ENCODE data around the gene TNN. TPM values are rescaled to one million over a fixed set of nuclear protein-coding genes. Genes with fewer than 3 reads are reported as not detected.

The TNN gene
- total RNA-seq, 2 experiments from 2014 or later, result 0.05 to 0.07 TPM

- no peaks in the 10 kb centered on the region for H3K4me1 Mint-ChIP-seq (ENCODE audit: low read depth)
- H3K4me3 Mint-ChIP-seq, result no peak overlapping the region
- no peaks in the 10 kb centered on the region for H3K27me3 Mint-ChIP-seq
- H3K27ac Mint-ChIP-seq, result no peak overlapping the region
- ATAC-seq (no peak), DNase-seq (no peak)
- ChIA-PET POLR2A (no interaction called here), CTCF (interaction anchor here (0.7 kb wide), 1 partner anchor 50 kb away, joined by 3 read pairs; no protein-coding TSS in a partner anchor)
- H3K36me3 Mint-ChIP-seq (ENCODE audit: low read depth), result no peaks in the 10 kb centered on the region
- intact Hi-C loops (cut with micrococcal nuclease), result no loop called here
- no peak for TF ChIP-seq CTCF (IDR thresholded peaks at IDR 0.05)
- no peaks in the 10 kb centered on the region for H3K9me3 Mint-ChIP-seq
These were observed 11.7 kb downstream of the TNN start for GRCh38 chr1:175079338-175079737.

- Mint-ChIP-seq H3K9me3 (no peaks in the 10 kb centered on the region), H3K4me1 (ENCODE audit: low read depth) (no peaks in the 10 kb centered on the region), H3K36me3 (ENCODE audit: low read depth) (no peaks in the 10 kb centered on the region), H3K27me3 (no peaks in the 10 kb centered on the region), H3K27ac (no peak overlapping the region), H3K4me3 (no peak overlapping the region)
- ChIA-PET CTCF (no interaction called here), POLR2A (interaction anchor here (0.7 kb wide), 1 partner anchor 10 kb away, joined by 3 read pairs; no protein-coding TSS in a partner anchor)
- no peak for ATAC-seq
- intact Hi-C loops (cut with micrococcal nuclease), result no loop called here
- DNase-seq, result no peak
- no peak for TF ChIP-seq CTCF (IDR thresholded peaks at IDR 0.05)
These were observed 12.4 kb downstream of the TNN start for GRCh38 chr1:175080030-175080429.

DNA sequence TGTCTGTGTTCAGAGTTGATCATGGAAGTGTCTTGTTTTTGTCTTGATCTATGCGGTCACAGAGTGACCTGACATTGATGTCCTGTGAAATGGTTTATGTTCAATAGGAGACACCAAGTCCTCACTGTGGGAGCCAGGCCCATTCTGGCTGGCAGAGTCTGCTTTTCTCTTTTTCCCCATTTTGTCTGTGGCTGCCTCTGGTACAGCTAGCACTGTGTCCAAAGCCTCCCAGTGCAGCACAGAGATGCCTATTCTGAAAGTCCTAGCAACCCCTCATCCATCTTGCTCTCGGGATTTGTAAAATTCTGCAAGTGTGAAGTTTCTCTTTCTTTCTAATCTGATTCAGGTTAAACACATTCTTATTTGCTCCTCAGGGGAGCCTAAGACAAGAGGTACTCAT, 14.3 kb downstream of the TNN start:
- ChIA-PET CTCF (no interaction called here), POLR2A (no interaction called here)
- H3K27ac Mint-ChIP-seq, result no peak overlapping the region
- DNase-seq (no peak), ATAC-seq (no peak)
- no peaks in the 10 kb centered on the region for H3K9me3 Mint-ChIP-seq
- no peaks in the 10 kb centered on the region for H3K36me3 Mint-ChIP-seq (ENCODE audit: low read depth)
- no peak for TF ChIP-seq CTCF (IDR thresholded peaks at IDR 0.05)
- intact Hi-C loops (cut with micrococcal nuclease), result no loop called here
- no peaks in the 10 kb centered on the region for H3K27me3 Mint-ChIP-seq
- no peak overlapping the region for H3K4me3 Mint-ChIP-seq
- no peaks in the 10 kb centered on the region for H3K4me1 Mint-ChIP-seq (ENCODE audit: low read depth)

DNA sequence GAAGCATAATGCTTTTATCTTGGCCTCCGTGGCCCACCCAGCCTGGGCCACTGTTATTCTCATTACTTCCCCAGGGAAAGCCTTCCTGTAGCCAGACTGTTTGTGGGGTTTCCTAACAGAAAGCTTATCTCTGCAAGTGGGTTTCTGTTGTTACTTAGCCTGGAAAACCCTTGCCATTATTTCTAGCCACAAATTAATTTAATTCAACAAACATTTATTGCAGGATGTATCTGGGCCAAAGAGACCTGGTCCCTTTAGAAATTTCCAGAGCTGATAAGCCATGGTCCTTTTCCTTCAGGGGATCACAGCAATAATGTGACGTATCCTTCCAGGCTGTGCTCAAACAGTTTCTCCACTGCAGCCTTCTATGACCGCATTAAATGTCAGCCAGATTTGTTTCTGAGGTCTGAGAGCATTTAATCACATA, 20.9 kb downstream of the TNN start:
- POLR2A ChIA-PET, result no interaction called here
- no peak for TF ChIP-seq CTCF (IDR thresholded peaks at IDR 0.05)
- Mint-ChIP-seq H3K4me3 (no peak overlapping the region), H3K4me1 (ENCODE audit: low read depth) (no peaks in the 10 kb centered on the region), H3K9me3 (no peaks in the 10 kb centered on the region), H3K27ac (no peak overlapping the region), H3K27me3 (no peaks in the 10 kb centered on the region), H3K36me3 (ENCODE audit: low read depth) (no peaks in the 10 kb centered on the region)
- CTCF ChIA-PET, result no interaction called here
- DNase-seq (no peak), ATAC-seq (no peak)
- intact Hi-C loops (cut with micrococcal nuclease), result no loop called here

GRCh38 chr1:175089136-175089718, 21.6 kb downstream of the TNN start:
- H3K9me3 Mint-ChIP-seq, result no peaks in the 10 kb centered on the region
- ChIA-PET POLR2A (no interaction called here), CTCF (no interaction called here)
- no peak for TF ChIP-seq CTCF (IDR thresholded peaks at IDR 0.05)
- no peaks in the 10 kb centered on the region for H3K27me3 Mint-ChIP-seq
- no peaks in the 10 kb centered on the region for H3K36me3 Mint-ChIP-seq (ENCODE audit: low read depth)
- H3K27ac Mint-ChIP-seq, result no peak overlapping the region
- no peaks in the 10 kb centered on the region for H3K4me1 Mint-ChIP-seq (ENCODE audit: low read depth)
- H3K4me3 Mint-ChIP-seq, result no peak overlapping the region
- DNase-seq, result no peak
- intact Hi-C loops (cut with micrococcal nuclease), result no loop called here
- no peak for ATAC-seq

Measured in activated CD8-positive, alpha-beta T cell treated with anti-CD3 and anti-CD28 coated beads for 36 hours (primary cell).